ENCODE results near the gene S100A7A.

The S100A7A gene

GRCh38 chr1:153415850-153416570 lies at the start of gene S100A7A:
TSS of gene S100A7A (plus strand) at chr1:153416520. CDS start at chr1:153418083, 1,563 bp downstream.
- DNase-seq (ENCODE audit: low read depth) = no peak

- no peak for DNase-seq (ENCODE audit: low read depth)
Measured at GRCh38 chr1:153367090-153367489, 49.2 kb upstream of the S100A7A start.

- no peak for DNase-seq (ENCODE audit: low read depth)
Measured at GRCh38 chr1:153368495-153368894, 47.8 kb upstream of the S100A7A start.

- DNase-seq (ENCODE audit: low read depth) = no peak
Measured at GRCh38 chr1:153370146-153370545, 46.2 kb upstream of the S100A7A start.

GRCh38 chr1:153371231-153371630 lies 45.1 kb upstream of the S100A7A start:
- DNase-seq (ENCODE audit: low read depth) = no peak

- DNase-seq (ENCODE audit: low read depth) = no peak
Measured at GRCh38 chr1:153372571-153372970, 43.7 kb upstream of the S100A7A start.

- no peak for DNase-seq (ENCODE audit: low read depth)
Measured at GRCh38 chr1:153374071-153374470, 42.2 kb upstream of the S100A7A start.

- no peak for DNase-seq (ENCODE audit: low read depth)
Measured at GRCh38 chr1:153375511-153375910, 40.8 kb upstream of the S100A7A start, which contains the start of gene S100A12. TSS of gene S100A12 (minus strand) at chr1:153375621. CDS start at chr1:153374592, 1,029 bp downstream.

- DNase-seq (ENCODE audit: low read depth) = no peak
Measured at GRCh38 chr1:153379591-153379990, 36.7 kb upstream of the S100A7A start.

GRCh38 chr1:153380711-153381110 lies 35.6 kb upstream of the S100A7A start:
- no peak for DNase-seq (ENCODE audit: low read depth)

GRCh38 chr1:153384958-153385580 lies 31.3 kb upstream of the S100A7A start:
- DNase-seq (ENCODE audit: low read depth) = no peak

GRCh38 chr1:153386500-153386901 lies 29.8 kb upstream of the S100A7A start:
- DNase-seq (ENCODE audit: low read depth) = no peak

- DNase-seq (ENCODE audit: low read depth) = no peak
Measured at GRCh38 chr1:153387001-153387400, 29.3 kb upstream of the S100A7A start.

- DNase-seq (ENCODE audit: low read depth) = no peak
Measured at GRCh38 chr1:153387785-153388184, 28.5 kb upstream of the S100A7A start.

- DNase-seq (ENCODE audit: low read depth) = no peak
Measured at GRCh38 chr1:153389401-153389800, 26.9 kb upstream of the S100A7A start.

- DNase-seq (ENCODE audit: low read depth) = no peak
Measured at GRCh38 chr1:153389973-153390879, 26.1 kb upstream of the S100A7A start.

- no peak for DNase-seq (ENCODE audit: low read depth)
Measured at GRCh38 chr1:153390938-153391710, 25.2 kb upstream of the S100A7A start, which contains the start of gene S100A8. TSS of gene S100A8 (minus strand) at chr1:153391073. CDS start at chr1:153390535, 538 bp downstream.

- DNase-seq (ENCODE audit: low read depth) = no peak
Measured at GRCh38 chr1:153392258-153392657, 24.1 kb upstream of the S100A7A start.

GRCh38 chr1:153392822-153393221 lies 23.5 kb upstream of the S100A7A start:
- DNase-seq (ENCODE audit: low read depth) = no peak

GRCh38 chr1:153393926-153394325 lies 22.4 kb upstream of the S100A7A start:
- DNase-seq (ENCODE audit: low read depth) = no peak

GRCh38 chr1:153394391-153394790 lies 21.9 kb upstream of the S100A7A start:
- no peak for DNase-seq (ENCODE audit: low read depth)
